Caco-2 (cell line): ENCODE measurements around the gene CACNA1G. TPM values are rescaled to one million over a fixed set of nuclear protein-coding genes. Genes with fewer than 3 reads are reported as not detected.

Experiments
- BruUV-seq: library from RNA; stranded (reverse); fragments of 400-500 nt; replicated peaks from 2 replicates; lab custom pipeline; 2021; lab: Mats Ljungman, UMichigan
- CTCF ChIA-PET: fragments of 300-600 bp; sonication (Branson Sonifier 250); formaldehyde crosslinking; loops from one replicate; lab custom pipeline; 2022; ENCODE audit warnings: antibody characterized with exemption; lab: Charles Lee
- POLR2A ChIA-PET: fragments of 300-600 bp; sonication (Branson Sonifier 250); formaldehyde crosslinking; loops from one replicate; lab custom pipeline; 2022; ENCODE audit warnings: antibody characterized with exemption; lab: Charles Lee
- DNase-seq, 2 experiments: peaks; one replicate each; pipeline versions ENCODE4 v3.0.0 to v3.0.0-alpha.2; 2020 to 2022
- H3K27me3 ChIP-seq: replicated peaks from 2 replicates; pipeline ENCODE4 v1.6.0; 2011; ENCODE audit warnings: low read length; ENCODE audit not compliant: control insufficient read depth, insufficient read depth
- H3K36me3 ChIP-seq: 2 replicates; pipeline ENCODE4 v1.5.1; 2011; ENCODE audit warnings: low read length; ENCODE audit not compliant: control insufficient read depth, insufficient read depth
- H3K4me1 ChIP-seq: fragments of 250-450 bp; sonication (Bioruptor Pico); 2 replicates; pipeline ENCODE4 v1.5.1; 2020; ENCODE audit warnings: mild to moderate bottlenecking
- H3K4me3 ChIP-seq: 2 replicates; pipeline ENCODE4 v1.5.1; 2011; ENCODE audit warnings: low read depth, mild to moderate bottlenecking, control low read depth, low read length
- H3K9me3 ChIP-seq: fragments of 250-450 bp; sonication (Bioruptor Pico); 2 replicates; pipeline ENCODE4 v1.5.1; 2020; ENCODE audit warnings: mild to moderate bottlenecking, moderate library complexity
- H3K27ac Mint-ChIP-seq: one replicate; pipeline ENCODE4 v1.8.0; 2022; ENCODE audit warnings: mixed read lengths; ENCODE audit not compliant: unreplicated experiment
- H3K27me3 Mint-ChIP-seq: one replicate; pipeline ENCODE4 v1.8.0; 2022; ENCODE audit warnings: mixed read lengths; ENCODE audit not compliant: insufficient read depth, unreplicated experiment
- H3K36me3 Mint-ChIP-seq: one replicate; pipeline ENCODE4 v1.8.0; 2022; ENCODE audit warnings: mild to moderate bottlenecking, mixed read lengths; ENCODE audit not compliant: insufficient read depth, unreplicated experiment
- H3K4me1 Mint-ChIP-seq: one replicate; pipeline ENCODE4 v1.8.0; 2022; ENCODE audit warnings: low read depth, mixed read lengths; ENCODE audit not compliant: unreplicated experiment
- H3K4me3 Mint-ChIP-seq: one replicate; pipeline ENCODE4 v1.8.0; 2022; ENCODE audit warnings: mild to moderate bottlenecking, moderate library complexity, mixed read lengths; ENCODE audit not compliant: unreplicated experiment
- H3K9me3 Mint-ChIP-seq: one replicate; pipeline ENCODE4 v1.8.0; 2022; ENCODE audit warnings: mixed read lengths; ENCODE audit not compliant: unreplicated experiment
- intact Hi-C: fragments of 100-400 bp; cut with micrococcal nuclease; formaldehyde crosslinking; loops from one replicate; pipeline ENCODE4 v1.10.0; 2022; ENCODE audit not compliant: unreplicated experiment
- total RNA-seq: library from RNA; stranded (reverse); gene quantifications from 2 replicates; pipeline ENCODE4 v1.2.3, GENCODE V29; 2022
- TF ChIP-seq, protein P1 (sequence below), 2 experiments: fragments of 200-600 bp in 1 of 2; IDR thresholded peaks; 1 replicate in 1 of 2; 2 replicates in 1 of 2; pipeline versions ENCODE4 v1.5.1 to v1.8.0; 2011 to 2022; ENCODE audit warnings: antibody characterized with exemption in 1 of 2, control low read depth in 1 of 2, inconsistent platforms in 1 of 2, low read depth in 1 of 2, low read length in 1 of 2, mild to moderate bottlenecking in 1 of 2, moderate library complexity in 1 of 2; ENCODE audit not compliant: insufficient read depth in 1 of 2, severe bottlenecking in 1 of 2, unreplicated experiment in 1 of 2

CACNA1G gene
- total RNA-seq, 1 experiment from 2014 or later: 1.4 TPM

DNA sequence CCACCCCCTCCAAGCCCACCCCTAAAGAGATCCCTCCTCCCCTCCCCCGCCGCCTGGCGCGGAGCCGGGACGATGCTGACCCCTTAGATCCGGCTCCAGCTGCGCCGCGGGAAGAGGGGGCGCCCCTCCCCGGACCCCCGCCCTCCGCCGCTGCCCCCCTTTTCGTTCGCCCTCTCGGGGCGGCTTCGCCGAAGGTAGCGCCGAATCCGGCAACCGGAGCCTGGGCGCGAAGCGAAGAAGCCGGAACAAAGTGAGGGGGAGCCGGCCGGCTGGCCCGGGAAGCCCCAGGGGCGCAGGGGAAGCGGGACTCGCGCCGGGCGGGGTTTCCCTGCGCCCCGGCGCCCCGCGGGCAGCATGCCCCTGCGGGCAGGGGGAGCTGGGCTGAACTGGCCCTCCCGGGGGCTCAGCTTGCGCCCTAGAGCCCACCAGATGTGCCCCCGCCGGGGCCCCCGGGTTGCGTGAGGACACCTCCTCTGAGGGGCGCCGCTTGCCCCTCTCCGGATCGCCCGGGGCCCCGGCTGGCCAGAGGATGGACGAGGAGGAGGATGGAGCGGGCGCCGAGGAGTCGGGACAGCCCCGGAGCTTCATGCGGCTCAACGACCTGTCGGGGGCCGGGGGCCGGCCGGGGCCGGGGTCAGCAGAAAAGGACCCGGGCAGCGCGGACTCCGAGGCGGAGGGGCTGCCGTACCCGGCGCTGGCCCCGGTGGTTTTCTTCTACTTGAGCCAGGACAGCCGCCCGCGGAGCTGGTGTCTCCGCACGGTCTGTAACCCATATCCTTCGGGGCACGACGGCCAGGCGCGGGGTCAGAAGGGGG lies 623 bp downstream of the CACNA1G start:
- POLR2A ChIA-PET: interaction anchor here (0.6 to 2.4 kb wide), 12 partner anchors 9 to 713 kb away, joined by 3 to 16 read pairs (median 4); partner anchors contain the start of genes LUC7L3 and TOB1
- H3K27me3 ChIP-seq: peaks cover 12% of the 10 kb centered on the region
- TF ChIP-seq, protein P1, sequence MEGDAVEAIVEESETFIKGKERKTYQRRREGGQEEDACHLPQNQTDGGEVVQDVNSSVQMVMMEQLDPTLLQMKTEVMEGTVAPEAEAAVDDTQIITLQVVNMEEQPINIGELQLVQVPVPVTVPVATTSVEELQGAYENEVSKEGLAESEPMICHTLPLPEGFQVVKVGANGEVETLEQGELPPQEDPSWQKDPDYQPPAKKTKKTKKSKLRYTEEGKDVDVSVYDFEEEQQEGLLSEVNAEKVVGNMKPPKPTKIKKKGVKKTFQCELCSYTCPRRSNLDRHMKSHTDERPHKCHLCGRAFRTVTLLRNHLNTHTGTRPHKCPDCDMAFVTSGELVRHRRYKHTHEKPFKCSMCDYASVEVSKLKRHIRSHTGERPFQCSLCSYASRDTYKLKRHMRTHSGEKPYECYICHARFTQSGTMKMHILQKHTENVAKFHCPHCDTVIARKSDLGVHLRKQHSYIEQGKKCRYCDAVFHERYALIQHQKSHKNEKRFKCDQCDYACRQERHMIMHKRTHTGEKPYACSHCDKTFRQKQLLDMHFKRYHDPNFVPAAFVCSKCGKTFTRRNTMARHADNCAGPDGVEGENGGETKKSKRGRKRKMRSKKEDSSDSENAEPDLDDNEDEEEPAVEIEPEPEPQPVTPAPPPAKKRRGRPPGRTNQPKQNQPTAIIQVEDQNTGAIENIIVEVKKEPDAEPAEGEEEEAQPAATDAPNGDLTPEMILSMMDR (IDR thresholded peaks at IDR 0.05; ENCODE audit: insufficient read depth in 1 of 2, low read depth in 1 of 2, low read length in 1 of 2, severe bottlenecking in 1 of 2, unreplicated experiment in 1 of 2): no peak
- intact Hi-C loops: loop anchor here (1.0 to 2.0 kb wide), 3 partner anchors 14 to 132 kb away; partner anchors contain the start of gene SPATA20
- H3K4me3 Mint-ChIP-seq: peak overlapping the region; percentile 87
- peaks cover 7% of the 10 kb centered on the region for H3K4me1 Mint-ChIP-seq
- no peaks in the 10 kb centered on the region for H3K36me3 ChIP-seq
- peaks cover 25% of the 10 kb centered on the region for H3K36me3 Mint-ChIP-seq
- no peak overlapping the region for H3K27ac Mint-ChIP-seq
- no peaks in the 10 kb centered on the region for H3K9me3 Mint-ChIP-seq
- CTCF ChIA-PET: interaction anchor here (0.6 to 6.4 kb wide), 25 partner anchors 9 to 422 kb away, joined by 3 to 103 read pairs (median 4); partner anchors contain the start of genes LRRC59 and RSAD1
- H3K4me3 ChIP-seq: peak overlapping the region; percentile 41
- no TSS peak for BruUV-seq
- peaks cover 16% of the 10 kb centered on the region for H3K4me1 ChIP-seq
- DNase-seq: no peak
- H3K27me3 Mint-ChIP-seq: peaks cover 18% of the 10 kb centered on the region
- no peaks in the 10 kb centered on the region for H3K9me3 ChIP-seq

DNA sequence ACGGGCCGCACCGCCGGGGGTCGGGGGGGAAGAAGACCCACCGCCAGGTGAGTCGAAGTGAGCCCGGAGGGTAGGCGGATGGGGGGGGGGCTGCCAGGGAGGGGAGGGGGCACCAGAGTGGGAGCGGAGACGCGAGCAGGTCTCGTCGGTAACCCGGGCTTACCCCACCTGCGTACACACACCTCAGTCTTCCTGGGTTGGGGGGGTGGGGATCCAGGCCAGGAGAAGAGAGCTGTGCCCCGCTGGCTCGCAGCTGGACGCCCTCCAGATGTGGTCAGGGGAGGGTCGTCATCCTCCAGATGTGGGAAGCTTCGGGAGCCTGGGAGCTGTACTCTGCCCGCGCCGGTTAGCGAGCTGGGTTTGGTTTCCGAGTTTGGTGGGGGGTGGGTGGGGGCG lies 1.2 kb downstream of the CACNA1G start:
- DNase-seq: no peak
- Mint-ChIP-seq H3K27me3 (peaks cover 18% of the 10 kb centered on the region), H3K4me1 (peaks cover 7% of the 10 kb centered on the region), H3K9me3 (no peaks in the 10 kb centered on the region), H3K27ac (no peak overlapping the region), H3K4me3 (peak overlapping the region; percentile 87), H3K36me3 (peaks cover 20% of the 10 kb centered on the region)
- Histone ChIP-seq H3K27me3 (peaks cover 14% of the 10 kb centered on the region), H3K9me3 (no peaks in the 10 kb centered on the region), H3K4me1 (peaks cover 16% of the 10 kb centered on the region), H3K36me3 (no peaks in the 10 kb centered on the region), H3K4me3 (peak overlapping the region; percentile 41)
- ChIA-PET POLR2A (interaction anchor here (0.6 to 2.4 kb wide), 2 partner anchors 11 to 713 kb away, joined by 3 to 14 read pairs; no protein-coding TSS in a partner anchor), CTCF (interaction anchor here (0.6 to 6.4 kb wide), 11 partner anchors 9 to 422 kb away, joined by 3 to 103 read pairs (median 4); no protein-coding TSS in a partner anchor)
- BruUV-seq: no TSS peak
- intact Hi-C loops: loop anchor here (2.0 kb wide), 1 partner anchor 65 kb away; no protein-coding TSS in a partner anchor
- TF ChIP-seq, protein P1 (IDR thresholded peaks at IDR 0.05; ENCODE audit: insufficient read depth in 1 of 2, low read depth in 1 of 2, low read length in 1 of 2, severe bottlenecking in 1 of 2, unreplicated experiment in 1 of 2): no peak
